Neutrophil (primary cell): ENCODE results near the gene CRYBG1.

ENCODE experiments used
- H3K27ac ChIP-seq: fragments of 200-600 bp; sonication (generic); 2 replicates; pipeline ENCODE4 v1.5.1; 2016; ENCODE audit warnings: mild to moderate bottlenecking, moderate library complexity
- H3K27me3 ChIP-seq: fragments of 200-600 bp; sonication (generic); 2 replicates; pipeline ENCODE4 v1.6.0; 2016; ENCODE audit warnings: mild to moderate bottlenecking
- H3K36me3 ChIP-seq: fragments of 200-600 bp; sonication (generic); 2 replicates; pipeline ENCODE4 v1.5.1; 2017
- H3K4me1 ChIP-seq, 2 experiments: fragments of 200-600 bp in 1 of 2; sonication (generic) in 1 of 2; 1 replicate in 1 of 2; 2 replicates in 1 of 2; pipeline versions ENCODE4 v1.5.1 to v1.6.1; 2013 to 2016; ENCODE audit warnings: low read depth in 1 of 2, low read length in 1 of 2, mild to moderate bottlenecking in 1 of 2, moderate library complexity in 1 of 2; ENCODE audit not compliant: control insufficient read depth in 1 of 2, insufficient read depth in 1 of 2
- H3K4me3 ChIP-seq, 2 experiments: fragments of 200-600 bp in 1 of 2; sonication (generic) in 1 of 2; 1 replicate in 1 of 2; 2 replicates in 1 of 2; pipeline ENCODE4 v1.5.1; 2013 to 2016; ENCODE audit warnings: low read depth in 1 of 2, low read length in 1 of 2, mild to moderate bottlenecking in 1 of 2, moderate library complexity in 1 of 2
- H3K9me3 ChIP-seq: fragments of 200-600 bp; sonication (generic); 2 replicates; pipeline ENCODE4 v1.5.1; 2016
- TF ChIP-seq, protein P1 (sequence below): fragments of 200-600 bp; sonication (generic); IDR thresholded peaks from 2 replicates; pipeline ENCODE4 v1.5.1; 2016; ENCODE audit warnings: antibody characterized with exemption

The CRYBG1 gene

DNA sequence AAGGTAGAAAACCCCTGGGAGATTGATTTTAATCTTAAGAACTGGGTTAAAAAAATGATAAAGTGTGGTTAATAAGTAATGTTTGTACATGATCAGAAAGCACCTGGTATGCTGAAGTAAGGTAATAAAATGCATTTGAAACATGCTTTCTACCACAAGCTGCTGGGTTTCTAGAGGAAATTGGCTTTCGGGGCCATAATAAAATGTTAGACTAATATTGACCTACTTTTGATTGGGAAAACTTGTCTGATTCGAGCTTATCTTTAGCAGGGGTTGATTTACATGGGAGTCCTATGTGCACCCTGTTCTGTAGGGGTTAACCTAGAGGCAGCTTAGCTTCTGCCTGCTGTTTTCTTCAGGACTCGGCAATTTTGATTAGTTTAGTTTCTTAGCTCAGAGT, 50.5 kb downstream of the CRYBG1 start:
- Histone ChIP-seq H3K27me3 (peaks cover 20% of the 10 kb centered on the region), H3K36me3 (no peaks in the 10 kb centered on the region), H3K9me3 (no peaks in the 10 kb centered on the region), H3K4me3 (no peak overlapping the region), H3K4me1 (peaks cover 7 to 11% of the 10 kb centered on the region in 2 experiments), H3K27ac (no peak overlapping the region)
- TF ChIP-seq, protein P1, sequence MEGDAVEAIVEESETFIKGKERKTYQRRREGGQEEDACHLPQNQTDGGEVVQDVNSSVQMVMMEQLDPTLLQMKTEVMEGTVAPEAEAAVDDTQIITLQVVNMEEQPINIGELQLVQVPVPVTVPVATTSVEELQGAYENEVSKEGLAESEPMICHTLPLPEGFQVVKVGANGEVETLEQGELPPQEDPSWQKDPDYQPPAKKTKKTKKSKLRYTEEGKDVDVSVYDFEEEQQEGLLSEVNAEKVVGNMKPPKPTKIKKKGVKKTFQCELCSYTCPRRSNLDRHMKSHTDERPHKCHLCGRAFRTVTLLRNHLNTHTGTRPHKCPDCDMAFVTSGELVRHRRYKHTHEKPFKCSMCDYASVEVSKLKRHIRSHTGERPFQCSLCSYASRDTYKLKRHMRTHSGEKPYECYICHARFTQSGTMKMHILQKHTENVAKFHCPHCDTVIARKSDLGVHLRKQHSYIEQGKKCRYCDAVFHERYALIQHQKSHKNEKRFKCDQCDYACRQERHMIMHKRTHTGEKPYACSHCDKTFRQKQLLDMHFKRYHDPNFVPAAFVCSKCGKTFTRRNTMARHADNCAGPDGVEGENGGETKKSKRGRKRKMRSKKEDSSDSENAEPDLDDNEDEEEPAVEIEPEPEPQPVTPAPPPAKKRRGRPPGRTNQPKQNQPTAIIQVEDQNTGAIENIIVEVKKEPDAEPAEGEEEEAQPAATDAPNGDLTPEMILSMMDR = no peak

DNA sequence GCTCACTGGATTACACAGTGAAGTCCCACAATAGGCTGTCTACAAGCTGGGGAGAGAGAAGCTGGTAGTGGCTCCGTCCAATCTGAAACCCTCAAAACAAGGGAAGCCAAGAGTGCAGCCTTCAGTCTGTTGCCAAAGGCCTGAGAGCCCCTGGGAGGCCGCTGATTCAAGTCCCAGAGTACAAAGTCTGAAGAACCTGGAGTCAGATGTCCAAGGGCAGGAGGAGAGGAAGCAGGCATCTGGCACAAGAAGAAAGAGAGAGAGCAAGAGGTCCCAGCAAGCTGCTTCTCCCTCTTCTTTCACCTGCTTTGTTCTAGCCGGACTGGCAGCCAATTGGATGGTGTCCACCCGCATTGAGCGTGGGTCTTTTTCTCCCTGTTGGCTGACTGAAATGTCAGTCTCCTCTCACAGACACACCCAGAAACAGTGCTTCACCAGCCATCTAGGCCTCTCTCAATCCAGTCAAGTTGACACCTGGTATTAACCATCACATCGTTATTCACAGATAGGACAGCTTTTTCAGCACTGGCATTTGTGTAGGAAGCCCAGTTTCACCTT, 51.2 kb downstream of the CRYBG1 start:
- TF ChIP-seq, protein P1 = no peak

DNA sequence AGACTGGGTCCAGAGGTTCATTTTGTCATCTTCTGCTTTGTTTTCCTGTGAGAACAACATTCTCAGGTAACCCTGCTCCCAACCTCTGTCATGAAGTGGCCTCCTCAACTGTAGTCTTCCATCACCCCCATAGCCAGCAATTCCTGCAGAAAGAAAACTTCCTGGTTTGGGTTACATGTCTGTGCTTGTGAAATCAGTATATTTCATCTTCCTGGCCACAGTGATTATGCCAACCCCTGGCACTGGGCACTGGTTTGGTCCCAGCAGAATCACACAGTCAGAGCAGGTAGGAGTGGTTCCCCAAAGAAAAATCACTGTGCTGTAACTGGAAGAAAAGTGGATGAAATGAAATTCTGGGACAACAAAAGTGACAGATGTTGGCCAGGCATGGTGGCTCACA, 52.5 kb downstream of the CRYBG1 start:
- H3K4me1 ChIP-seq = peaks cover 7 to 11% of the 10 kb centered on the region in 2 experiments
- no peak overlapping the region for H3K27ac ChIP-seq
- H3K36me3 ChIP-seq = no peaks in the 10 kb centered on the region
- H3K27me3 ChIP-seq = peaks cover 25% of the 10 kb centered on the region
- H3K9me3 ChIP-seq = no peaks in the 10 kb centered on the region
- TF ChIP-seq, protein P1 = no peak
- H3K4me3 ChIP-seq = no peak overlapping the region

More for the DNA sequence above, 51.2 kb downstream of the CRYBG1 start:
- Histone ChIP-seq H3K9me3 (no peaks in the 10 kb centered on the region), H3K27me3 (peaks cover 20% of the 10 kb centered on the region), H3K4me1 (peaks cover 7 to 11% of the 10 kb centered on the region in 2 experiments), H3K27ac (no peak overlapping the region), H3K4me3 (no peak overlapping the region), H3K36me3 (no peaks in the 10 kb centered on the region)

GRCh38 chr6:106413722-106414121, 53.2 kb downstream of the CRYBG1 start:
- H3K9me3 ChIP-seq = no peaks in the 10 kb centered on the region
- H3K27me3 ChIP-seq = peaks cover 25% of the 10 kb centered on the region
- H3K36me3 ChIP-seq = no peaks in the 10 kb centered on the region
- H3K4me3 ChIP-seq = no peak overlapping the region
- TF ChIP-seq, protein P1 = no peak
- no peak overlapping the region for H3K27ac ChIP-seq
- H3K4me1 ChIP-seq = peaks cover 7 to 11% of the 10 kb centered on the region in 2 experiments

GRCh38 chr6:106415921-106416320, 55.4 kb downstream of the CRYBG1 start:
- H3K9me3 ChIP-seq = no peaks in the 10 kb centered on the region
- TF ChIP-seq, protein P1 = no peak
- H3K36me3 ChIP-seq = no peaks in the 10 kb centered on the region
- peaks cover 25% of the 10 kb centered on the region for H3K27me3 ChIP-seq
- H3K4me3 ChIP-seq = no peak overlapping the region
- H3K27ac ChIP-seq = no peak overlapping the region
- peaks cover 7 to 11% of the 10 kb centered on the region in 2 experiments for H3K4me1 ChIP-seq
